ENCODE results near the gene HIGD2A.

- no peak for TF ChIP-seq GATA3 (IDR thresholded peaks at IDR 0.05; ENCODE audit: low read depth, low read length)
- TF ChIP-seq GATA2 (IDR thresholded peaks at IDR 0.05; ENCODE audit: low read depth, low read length): no peak
Measured at GRCh38 chr5:176382721-176383120, 5.8 kb upstream of the HIGD2A start.
